Measurements from ENCODE around the gene MYPN. TPM values are rescaled to one million over a fixed set of nuclear protein-coding genes. Genes with fewer than 3 reads are reported as not detected.
A peak's percentile ranks its signal among the peaks of the same experiment; 100 is the strongest.
"Not testable (repeated sequence)": the region's sequence is repeated elsewhere in the genome, so short reads cannot be mapped to it uniquely, and the experiment has no call there.

Gene MYPN
- total RNA-seq, 8 experiments from 2014 or later = 0.09 to 0.28 (median 0.13) TPM; not detected in 3

DNA sequence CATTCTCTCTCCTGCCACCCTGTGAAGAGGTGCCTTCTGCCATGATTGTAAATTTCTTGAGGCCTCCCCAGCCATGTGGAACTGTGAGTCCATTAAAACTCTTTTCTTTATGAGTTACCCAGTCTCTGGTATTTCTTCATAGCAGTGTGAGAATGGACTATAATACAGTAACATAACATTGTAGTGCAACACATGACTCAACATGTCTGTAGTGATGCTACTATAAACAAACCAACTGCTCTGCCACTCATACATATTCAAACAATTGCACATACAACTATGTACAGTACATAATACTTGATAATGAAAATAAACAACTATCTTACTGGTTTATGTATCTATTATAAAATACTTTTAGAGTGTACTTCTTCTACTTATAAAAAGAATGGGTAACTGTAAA, 115.5 kb downstream of the MYPN start:
- no peak overlapping the region for H3K27ac ChIP-seq
- no peak overlapping the region for H3K4me3 ChIP-seq
- H3K4me1 ChIP-seq (replicated peaks in 1 of 2) = no peaks in the 10 kb centered on the region
- peak in 3 of 8 experiments; percentile 40 to 80 (median 74) for ATAC-seq (replicated peaks in 6 of 8)
- in situ Hi-C loops (cut with MboI; ENCODE audit: low pct_unique_long_range_greater_than_20kb in 2 of 9, low sequenced_read_pairs in 9 of 9, unreplicated experiment in 9 of 9) = no loop called here

DNA sequence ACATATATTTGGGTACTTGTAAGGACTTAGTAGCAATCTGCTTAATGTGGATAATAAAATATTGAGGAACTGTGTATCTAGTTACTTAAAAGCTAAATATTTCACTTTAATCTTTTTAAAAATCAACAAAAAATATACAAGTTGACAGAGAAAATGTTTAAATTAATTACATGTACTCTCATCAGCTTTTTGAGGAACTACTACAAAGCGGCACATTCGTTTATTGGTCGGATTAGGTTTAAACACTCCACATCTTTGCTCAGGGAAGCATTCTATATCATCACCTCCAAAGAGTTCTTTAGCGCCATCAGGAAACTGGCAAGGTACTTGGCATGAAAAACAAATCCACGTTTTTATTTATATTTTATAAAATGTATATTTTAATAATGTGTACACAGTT, 121.0 kb downstream of the MYPN start:
- H3K4me3 ChIP-seq = peak overlapping the region in 2 of 5 donors; percentile 64 to 77
- H3K4me1 ChIP-seq (replicated peaks in 1 of 2) = peaks cover 6% of the 10 kb centered on the region in 2 donors
- no peak overlapping the region for H3K27ac ChIP-seq
- in situ Hi-C loops (cut with MboI; ENCODE audit: low pct_unique_long_range_greater_than_20kb in 2 of 9, low sequenced_read_pairs in 9 of 9, unreplicated experiment in 9 of 9) = no loop called here
- ATAC-seq (replicated peaks in 6 of 8) = no peak
- 52 to 100% (median 82%) methylated on average over 2 to 5 of the region's 5 CpGs for WGBS, 10 experiments

DNA sequence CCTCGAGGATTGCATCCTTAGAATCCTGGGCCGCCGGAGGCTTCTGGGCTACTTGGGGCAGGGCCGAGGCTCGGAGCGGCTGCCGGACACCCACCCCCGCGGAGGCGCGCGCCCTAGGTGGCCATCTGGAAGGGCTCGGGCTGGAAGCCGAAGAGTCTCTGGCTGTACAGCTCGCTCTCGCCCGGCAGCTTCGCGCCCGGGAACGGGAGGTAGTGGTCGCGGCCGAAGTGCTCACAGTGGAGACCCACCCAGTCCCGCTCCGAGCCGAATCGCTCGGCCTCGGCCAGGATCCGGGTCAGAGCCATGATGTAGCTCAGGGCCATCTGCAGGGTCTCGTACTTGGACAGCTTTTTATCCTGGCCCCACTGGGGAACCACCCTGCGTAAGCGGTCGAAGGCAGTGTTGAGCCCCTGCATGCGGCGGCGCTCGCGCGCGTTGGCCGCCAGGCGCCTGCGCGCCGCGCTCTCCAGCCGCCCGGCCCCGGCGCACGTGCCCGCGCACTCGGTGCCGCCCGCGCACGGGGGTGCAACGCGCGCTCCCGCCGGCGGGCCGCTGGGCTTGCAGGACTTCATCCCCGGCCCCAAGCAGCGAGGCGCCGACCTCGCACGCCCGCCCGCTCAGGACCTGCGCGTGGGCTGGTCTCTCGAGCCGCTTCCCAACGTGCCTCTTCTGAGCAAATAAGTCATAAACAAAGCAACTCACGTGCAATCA, 122.0 kb downstream of the MYPN start:
- Histone ChIP-seq H3K4me3 (peak overlapping the region; percentile 54 to 77 (median 64)), H3K4me1 (replicated peaks in 1 of 2) (peaks cover 6% of the 10 kb centered on the region in 2 donors), H3K27ac (peak overlapping the region; percentile 82 to 83)
- in situ Hi-C loops (cut with MboI; ENCODE audit: low pct_unique_long_range_greater_than_20kb in 2 of 9, low sequenced_read_pairs in 9 of 9, unreplicated experiment in 9 of 9) = no loop called here
- ATAC-seq (replicated peaks in 6 of 8) = peak; percentile 96 to 97 (median 96)
- 0 to 4% (median 0%) methylated on average over 2 to 10 of the region's 81 CpGs; no CpG with 5 or more reads in 3 of the 10 experiments for WGBS, 10 experiments

DNA sequence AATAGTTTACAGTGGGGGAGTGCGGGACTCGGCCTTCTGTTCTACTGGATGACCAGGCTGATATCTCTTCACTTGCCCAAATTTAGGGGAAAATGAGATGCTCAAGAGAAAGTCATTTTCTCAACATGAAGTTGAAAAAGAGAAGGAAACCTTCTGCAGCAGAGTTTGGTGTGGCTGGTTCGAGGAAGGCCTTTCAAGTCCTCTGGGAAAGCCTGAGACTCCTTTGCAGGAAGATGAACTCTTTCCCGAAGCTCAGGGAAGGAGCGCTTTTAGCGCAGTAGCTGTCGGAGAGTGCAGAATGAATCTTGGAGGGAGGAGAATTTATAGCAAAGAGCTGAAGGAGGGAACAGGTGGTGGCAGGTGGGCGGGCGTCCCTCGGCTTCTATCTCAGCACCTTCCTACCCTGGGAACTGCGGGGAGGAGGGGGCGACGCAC, 122.5 kb downstream of the MYPN start, which contains the start of gene ATOH7:
TSS of gene ATOH7 (minus strand) at position 297 of the 435 bp plus-strand sequence. CDS start 436 bp downstream, outside the sequence.
- in situ Hi-C loops (cut with MboI; ENCODE audit: low pct_unique_long_range_greater_than_20kb in 2 of 9, low sequenced_read_pairs in 9 of 9, unreplicated experiment in 9 of 9) = no loop called here
- H3K4me3 ChIP-seq = peak within 1 kb of the TSS; percentile 54 to 77 (median 64)
- ATAC-seq (replicated peaks in 6 of 8) = no peak
- H3K4me1 ChIP-seq (replicated peaks in 1 of 2) = peaks cover 6% of the 10 kb centered on the region in 2 donors
- 0 to 63% (median 42%) methylated on average over 1 to 9 of the region's 13 CpGs; no CpG with 5 or more reads in 4 of the 10 experiments for WGBS, 10 experiments
- H3K27ac ChIP-seq = peak within 1 kb of the TSS; percentile 82 to 83

DNA sequence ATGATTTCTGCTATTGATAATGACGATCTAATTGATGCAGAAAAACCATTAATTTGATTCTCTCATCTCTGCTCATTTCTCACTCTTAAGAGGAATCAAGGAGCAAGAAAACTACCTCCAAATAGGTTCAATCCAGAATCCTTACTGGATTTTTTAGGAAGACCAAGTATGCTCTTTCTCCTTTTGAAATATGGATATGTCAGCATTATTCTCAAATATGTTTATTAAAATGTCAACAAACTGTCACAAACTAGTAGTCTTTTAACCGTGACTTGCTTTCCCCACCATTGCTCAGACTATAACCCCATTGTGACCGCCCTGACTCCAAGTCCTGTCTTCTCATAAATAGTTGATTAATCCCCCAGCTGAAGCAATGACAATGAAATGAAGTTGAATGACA, 123.8 kb downstream of the MYPN start:
- 33 to 88% (median 67%) methylated on average over 1 to 3 of the region's 3 CpGs; no CpG with 5 or more reads in 1 of the 10 experiments for WGBS, 10 experiments
- no peak overlapping the region for H3K27ac ChIP-seq
- ATAC-seq (replicated peaks in 6 of 8) = no peak
- in situ Hi-C loops (cut with MboI; ENCODE audit: low pct_unique_long_range_greater_than_20kb in 2 of 9, low sequenced_read_pairs in 9 of 9, unreplicated experiment in 9 of 9) = no loop called here
- H3K4me3 ChIP-seq = no peak overlapping the region
- H3K4me1 ChIP-seq (replicated peaks in 1 of 2) = peaks cover 6% of the 10 kb centered on the region in 2 donors

DNA sequence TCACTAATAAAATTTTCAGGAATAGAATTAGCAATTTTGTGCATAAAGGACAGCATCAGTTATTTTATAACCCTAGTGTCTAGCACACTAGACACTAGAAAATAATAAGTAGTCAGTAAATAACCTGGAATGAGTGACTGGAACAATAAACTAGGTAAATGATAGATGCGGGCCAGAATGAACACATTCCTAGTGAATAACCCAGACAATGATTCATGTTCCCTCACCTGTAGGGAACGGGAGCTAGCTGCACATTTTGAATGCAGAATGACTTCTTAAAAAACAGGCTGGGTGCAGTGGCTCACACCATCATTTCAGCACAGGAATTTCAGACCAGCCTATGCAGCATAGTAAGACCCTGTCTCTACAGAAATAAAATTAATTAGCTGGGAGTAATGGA, 125.8 kb downstream of the MYPN start:
- in situ Hi-C loops (cut with MboI; ENCODE audit: low pct_unique_long_range_greater_than_20kb in 2 of 9, low sequenced_read_pairs in 9 of 9, unreplicated experiment in 9 of 9) = no loop called here
- Histone ChIP-seq H3K27ac (no peak overlapping the region), H3K4me1 (replicated peaks in 1 of 2) (peaks cover 6% of the 10 kb centered on the region in 2 donors), H3K4me3 (no peak overlapping the region)
- ATAC-seq (replicated peaks in 6 of 8) = no peak
- 57 to 100% (median 82%) methylated on average over 1 to 2 of the region's 2 CpGs; no CpG with 5 or more reads in 2 of the 10 experiments for WGBS, 10 experiments

DNA sequence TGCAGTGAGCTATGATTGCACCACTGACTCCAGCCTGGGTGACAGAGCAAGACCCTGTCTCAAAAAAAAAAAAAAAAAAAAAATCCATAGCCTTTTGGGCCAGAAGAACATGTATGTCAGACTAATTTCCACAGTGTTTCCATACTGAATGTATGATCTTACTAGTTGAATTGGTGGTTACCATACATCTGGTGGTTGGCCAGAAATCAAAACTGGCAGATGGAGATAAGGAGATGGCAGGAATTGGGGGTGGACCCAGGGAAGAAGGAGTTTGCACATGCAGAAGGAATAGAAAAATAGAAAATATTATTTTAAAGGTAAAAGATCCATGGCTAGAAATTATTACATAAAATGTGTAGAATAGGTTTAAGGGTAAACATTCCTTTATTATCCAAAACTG, 126.3 kb downstream of the MYPN start:
- Histone ChIP-seq H3K4me1 (replicated peaks in 1 of 2) (peaks cover 1 to 5% of the 10 kb centered on the region in 2 donors), H3K4me3 (no peak overlapping the region), H3K27ac (no peak overlapping the region)
- in situ Hi-C loops (cut with MboI; ENCODE audit: low pct_unique_long_range_greater_than_20kb in 2 of 9, low sequenced_read_pairs in 9 of 9, unreplicated experiment in 9 of 9) = no loop called here
- ATAC-seq (replicated peaks in 6 of 8) = no peak

DNA sequence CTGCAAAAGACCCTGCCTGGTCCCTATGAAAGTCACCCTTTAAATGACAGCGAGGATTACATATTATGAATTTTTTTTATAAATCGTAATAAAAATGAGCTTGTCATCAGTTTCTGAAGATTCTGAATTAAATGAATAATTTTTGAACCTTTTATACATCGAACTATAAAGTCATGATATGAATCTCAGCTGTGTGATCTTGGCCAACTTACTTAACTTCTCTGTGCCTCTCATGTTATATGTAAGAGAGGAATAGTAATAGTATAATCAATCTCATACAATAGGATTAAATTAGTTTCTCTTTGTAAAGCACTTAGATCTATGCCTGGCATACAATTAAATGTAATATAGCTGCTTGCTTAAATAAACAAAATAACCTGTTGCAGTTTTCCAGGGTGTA, 127.9 kb downstream of the MYPN start:
- H3K4me3 ChIP-seq = no peak overlapping the region
- 40 to 88% (median 74%) methylated on average over 1 to 3 of the region's 3 CpGs; no CpG with 5 or more reads in 1 of the 10 experiments for WGBS, 10 experiments
- ATAC-seq (replicated peaks in 6 of 8) = no peak
- H3K4me1 ChIP-seq (replicated peaks in 1 of 2) = no peaks in the 10 kb centered on the region
- in situ Hi-C loops (cut with MboI; ENCODE audit: low pct_unique_long_range_greater_than_20kb in 2 of 9, low sequenced_read_pairs in 9 of 9, unreplicated experiment in 9 of 9) = no loop called here
- H3K27ac ChIP-seq = no peak overlapping the region

DNA sequence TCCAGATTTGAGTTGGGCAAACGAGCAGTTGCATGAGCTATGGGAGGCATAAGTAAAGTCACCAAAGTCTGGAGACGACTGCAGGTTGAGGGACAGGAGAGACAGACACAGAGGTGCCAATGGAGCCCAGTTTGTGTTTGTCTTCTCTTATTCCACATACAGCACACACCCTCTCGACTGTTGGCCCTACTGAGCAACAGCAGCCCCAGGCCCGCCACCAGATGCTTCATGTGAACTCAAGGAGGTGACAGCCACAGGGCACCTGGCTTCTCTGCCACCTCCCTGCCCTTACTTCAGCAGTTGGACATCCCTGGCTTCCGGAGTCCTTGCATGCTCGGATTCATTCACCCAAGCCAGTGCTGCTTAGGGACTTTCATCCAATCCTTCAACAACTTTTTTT, 129.1 kb downstream of the MYPN start:
- WGBS, 10 experiments = 37 to 100% (median 79%) methylated on average over 1 to 4 of the region's 6 CpGs; no CpG with 5 or more reads in 1 of the 10 experiments
- no peak for ATAC-seq (replicated peaks in 6 of 8)
- H3K27ac ChIP-seq = no peak overlapping the region
- H3K4me1 ChIP-seq (replicated peaks in 1 of 2) = no peaks in the 10 kb centered on the region
- in situ Hi-C loops (cut with MboI; ENCODE audit: low pct_unique_long_range_greater_than_20kb in 2 of 9, low sequenced_read_pairs in 9 of 9, unreplicated experiment in 9 of 9) = no loop called here
- H3K4me3 ChIP-seq = no peak overlapping the region

DNA sequence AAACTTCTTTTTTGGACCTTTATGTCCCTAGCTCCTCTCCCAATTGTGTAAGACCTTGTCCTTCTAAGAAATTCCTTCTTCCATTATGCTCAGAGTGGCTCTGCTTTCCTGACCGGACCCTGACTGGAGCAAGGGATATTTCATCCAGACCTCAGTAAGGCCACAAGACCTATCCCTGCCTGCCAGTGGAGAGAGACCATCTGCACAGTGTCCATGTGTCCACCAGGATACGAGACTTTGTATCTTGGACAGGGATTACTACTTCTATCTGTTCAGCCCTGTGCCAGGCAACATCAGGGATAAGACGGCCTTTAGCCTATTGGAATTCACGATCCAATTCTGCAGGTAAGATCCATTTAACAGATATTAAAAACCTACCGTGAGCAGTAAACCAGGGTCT, 129.8 kb downstream of the MYPN start:
- H3K27ac ChIP-seq = no peak overlapping the region
- ATAC-seq (replicated peaks in 6 of 8) = no peak
- 74 to 100% (median 94%) methylated on average over 1 to 5 of the region's 5 CpGs; no CpG with 5 or more reads in 2 of the 10 experiments for WGBS, 10 experiments
- no peaks in the 10 kb centered on the region for H3K4me1 ChIP-seq (replicated peaks in 1 of 2)
- in situ Hi-C loops (cut with MboI; ENCODE audit: low pct_unique_long_range_greater_than_20kb in 2 of 9, low sequenced_read_pairs in 9 of 9, unreplicated experiment in 9 of 9) = no loop called here
- no peak overlapping the region for H3K4me3 ChIP-seq

DNA sequence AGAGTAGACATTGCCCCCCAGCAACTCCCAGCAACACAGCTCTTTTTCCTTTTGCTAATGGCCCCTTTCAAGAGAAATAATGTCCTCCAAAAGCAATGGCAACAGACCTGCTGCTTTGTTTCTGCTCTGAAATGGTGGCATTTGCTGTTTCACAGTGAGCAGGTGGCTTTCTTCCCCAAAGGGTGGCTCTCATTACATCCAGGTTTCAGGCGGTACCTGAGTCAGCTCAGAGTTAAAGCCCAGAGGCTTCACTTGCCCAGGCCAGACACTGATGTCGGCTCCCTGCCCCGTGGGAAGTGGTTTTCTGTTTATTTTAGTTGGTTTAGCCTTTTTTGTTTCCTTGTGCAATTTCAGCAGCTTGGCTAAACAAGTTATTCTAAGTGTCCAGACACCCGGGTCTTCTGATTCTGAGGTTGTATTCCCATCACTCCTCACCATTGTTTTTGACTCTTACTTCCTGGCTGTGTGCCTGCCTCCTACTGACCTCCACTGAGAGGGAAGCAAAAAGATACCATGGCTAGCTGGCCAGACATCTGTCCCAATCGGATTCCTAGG, 130.4 kb downstream of the MYPN start:
- Histone ChIP-seq H3K4me3 (no peak overlapping the region), H3K27ac (no peak overlapping the region), H3K4me1 (replicated peaks in 1 of 2) (no peaks in the 10 kb centered on the region)
- in situ Hi-C loops (cut with MboI; ENCODE audit: low pct_unique_long_range_greater_than_20kb in 2 of 9, low sequenced_read_pairs in 9 of 9, unreplicated experiment in 9 of 9) = no loop called here
- ATAC-seq (replicated peaks in 6 of 8) = no peak
- WGBS, 10 experiments = 55 to 100% (median 83%) methylated on average over 1 to 4 of the region's 5 CpGs

DNA sequence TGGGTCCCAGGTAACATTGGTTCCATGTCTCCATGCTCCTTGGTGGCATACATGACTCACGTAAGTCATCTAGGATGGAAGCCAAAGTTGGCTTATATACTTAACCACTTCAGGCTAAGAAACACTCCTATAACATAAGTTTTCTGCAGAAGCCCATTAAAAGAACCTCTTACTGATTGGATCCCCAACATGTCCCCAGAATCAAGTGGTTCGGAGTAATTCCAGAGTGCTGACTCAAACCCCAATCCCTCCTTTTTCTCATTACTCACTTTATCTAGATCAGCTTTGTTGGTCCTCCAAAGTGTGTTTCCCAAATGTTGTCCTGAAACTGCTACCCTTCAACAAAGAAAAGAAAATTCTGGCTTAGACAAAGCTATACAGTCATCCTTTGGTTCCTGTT, 132.8 kb downstream of the MYPN start:
- H3K4me3 ChIP-seq = no peak overlapping the region
- in situ Hi-C loops (cut with MboI; ENCODE audit: low pct_unique_long_range_greater_than_20kb in 2 of 9, low sequenced_read_pairs in 9 of 9, unreplicated experiment in 9 of 9) = no loop called here
- no peak overlapping the region for H3K27ac ChIP-seq
- H3K4me1 ChIP-seq (replicated peaks in 1 of 2) = no peaks in the 10 kb centered on the region
- WGBS, 10 experiments = 0 to 93% (median 52%) methylated on average over 1 to 2 of the region's 2 CpGs; no CpG with 5 or more reads in 3 of the 10 experiments
- no peak for ATAC-seq (replicated peaks in 6 of 8)

DNA sequence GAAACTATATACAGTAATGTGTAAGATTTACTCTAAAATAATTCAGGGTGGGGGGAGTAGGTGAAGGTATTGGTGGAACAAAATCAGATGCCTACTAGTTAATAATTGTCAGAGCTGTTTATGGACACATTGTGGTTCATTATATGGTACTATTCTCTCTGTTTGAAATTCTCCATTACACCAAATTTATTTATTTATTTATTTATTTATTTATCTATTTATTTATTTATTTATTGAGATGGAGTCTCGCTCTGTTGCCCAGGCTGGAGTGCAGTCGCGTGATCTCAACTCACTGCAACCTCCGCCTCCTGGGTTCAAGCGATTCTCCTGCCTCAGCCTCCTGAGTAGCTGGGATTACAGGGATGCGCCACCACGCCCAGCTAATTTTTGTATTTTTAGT, 137.1 kb downstream of the MYPN start:
- H3K4me3 ChIP-seq; in situ Hi-C loops (cut with MboI; ENCODE audit: low pct_unique_long_range_greater_than_20kb in 2 of 9, low sequenced_read_pairs in 9 of 9, unreplicated experiment in 9 of 9); H3K27ac ChIP-seq; ATAC-seq (replicated peaks in 6 of 8); H3K4me1 ChIP-seq (replicated peaks in 1 of 2): not testable (repeated sequence)
- 77 to 98% (median 93%) methylated on average over 2 to 7 of the region's 7 CpGs; no CpG with 5 or more reads in 3 of the 10 experiments for WGBS, 10 experiments
